ENCODE measurements around the gene ZNF326. TPM values are rescaled to one million over a fixed set of nuclear protein-coding genes. Genes with fewer than 3 reads are reported as not detected.

The ZNF326 gene
- 89.1 TPM for polyA plus RNA-seq (ENCODE audit: insufficient read length)
- long read RNA-seq, donor 1, transcript ZNF326-201 (12 exons, 2,729 nt), result major isoform, 6 of 33 reads
- long read RNA-seq, donor 1, partial matches to known transcripts, result 24 of 33 reads
- long read RNA-seq, donor 1, other reads (novel, unspliced or antisense), result 0 of 33 reads
- long read RNA-seq, donor 2, partial matches to known transcripts, result 29 of 35 reads
- long read RNA-seq, donor 2, other reads (novel, unspliced or antisense), result 0 of 35 reads
- long read RNA-seq, donor 3, partial matches to known transcripts, result 36 of 44 reads
- long read RNA-seq, donor 3, other reads (novel, unspliced or antisense), result 0 of 44 reads
- long read RNA-seq, donor 4, result 0 reads
- long read RNA-seq, donor 5, transcript ZNF326-202 (4 exons, 1,538 nt), result minor isoform, 8 of 61 reads
- long read RNA-seq, donor 5, transcript ZNF326-201 (12 exons, 2,729 nt), result major isoform, 9 of 61 reads
- long read RNA-seq, donor 5, partial matches to known transcripts, result 44 of 61 reads
- long read RNA-seq, donor 5, other reads (novel, unspliced or antisense), result 0 of 61 reads
- long read RNA-seq, donor 6, transcript ZNF326-201 (12 exons, 2,729 nt), result major isoform, 5 of 15 reads
- long read RNA-seq, donor 6, partial matches to known transcripts, result 8 of 15 reads
- long read RNA-seq, donor 6, other reads (novel, unspliced or antisense), result 0 of 15 reads
- long read RNA-seq, donor 7, transcript ZNF326-202 (4 exons, 1,538 nt), result major isoform, 5 of 58 reads
- long read RNA-seq, donor 7, partial matches to known transcripts, result 49 of 58 reads
- long read RNA-seq, donor 7, other reads (novel, unspliced or antisense), result 0 of 58 reads
- long read RNA-seq, donor 8, partial matches to known transcripts, result 0 of 5 reads
- long read RNA-seq, donor 8, other reads (novel, unspliced or antisense), result 0 of 5 reads

GRCh38 chr1:89994805-89995597, at the start of gene ZNF326:
Gene ZNF326, plus strand, starts transcription at chr1:89995110. Its CDS starts 148 bp downstream, at chr1:89995258.
- DNase-seq, result peak; percentile 95

- DNase-seq, result no peak
Measured at GRCh38 chr1:89945852-89946476, 48.9 kb upstream of the ZNF326 start.

GRCh38 chr1:89946532-89946931, 48.4 kb upstream of the ZNF326 start:
- no peak for DNase-seq

- no peak for DNase-seq
Measured at GRCh38 chr1:89948722-89949345, 46.1 kb upstream of the ZNF326 start.

DNA sequence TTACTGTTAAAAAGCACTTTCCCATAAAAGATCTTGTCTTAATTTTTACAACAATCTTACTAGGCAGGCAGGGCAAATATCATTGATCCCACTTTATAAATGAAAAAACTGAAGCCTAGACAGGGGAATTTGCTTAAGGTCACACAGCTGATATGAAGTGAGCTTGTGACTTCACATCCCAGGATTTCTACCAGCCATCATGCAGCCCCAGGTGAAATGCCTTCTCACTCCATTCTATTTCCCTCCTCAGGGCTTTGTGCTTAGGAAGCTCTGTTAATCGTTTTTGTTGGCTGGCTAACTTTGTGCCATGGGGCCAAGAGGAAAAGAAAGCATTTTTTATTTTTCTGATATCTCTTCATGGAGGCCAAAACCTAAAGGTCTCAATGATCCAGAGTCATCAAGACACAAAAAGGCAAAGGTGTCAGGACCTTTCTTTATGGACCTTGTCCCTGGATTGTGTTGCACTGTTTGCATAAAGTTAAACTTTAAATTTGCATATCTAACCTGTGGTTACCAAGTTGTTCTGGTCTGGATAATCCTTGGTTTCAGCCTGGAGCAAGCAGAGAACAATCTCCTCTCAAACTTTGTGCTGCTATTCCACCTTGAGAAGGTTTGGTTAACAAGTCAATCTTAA, 44.8 kb upstream of the ZNF326 start:
- DNase-seq, result no peak

- no peak for DNase-seq
Measured at GRCh38 chr1:89950703-89951102, 44.2 kb upstream of the ZNF326 start.

DNA sequence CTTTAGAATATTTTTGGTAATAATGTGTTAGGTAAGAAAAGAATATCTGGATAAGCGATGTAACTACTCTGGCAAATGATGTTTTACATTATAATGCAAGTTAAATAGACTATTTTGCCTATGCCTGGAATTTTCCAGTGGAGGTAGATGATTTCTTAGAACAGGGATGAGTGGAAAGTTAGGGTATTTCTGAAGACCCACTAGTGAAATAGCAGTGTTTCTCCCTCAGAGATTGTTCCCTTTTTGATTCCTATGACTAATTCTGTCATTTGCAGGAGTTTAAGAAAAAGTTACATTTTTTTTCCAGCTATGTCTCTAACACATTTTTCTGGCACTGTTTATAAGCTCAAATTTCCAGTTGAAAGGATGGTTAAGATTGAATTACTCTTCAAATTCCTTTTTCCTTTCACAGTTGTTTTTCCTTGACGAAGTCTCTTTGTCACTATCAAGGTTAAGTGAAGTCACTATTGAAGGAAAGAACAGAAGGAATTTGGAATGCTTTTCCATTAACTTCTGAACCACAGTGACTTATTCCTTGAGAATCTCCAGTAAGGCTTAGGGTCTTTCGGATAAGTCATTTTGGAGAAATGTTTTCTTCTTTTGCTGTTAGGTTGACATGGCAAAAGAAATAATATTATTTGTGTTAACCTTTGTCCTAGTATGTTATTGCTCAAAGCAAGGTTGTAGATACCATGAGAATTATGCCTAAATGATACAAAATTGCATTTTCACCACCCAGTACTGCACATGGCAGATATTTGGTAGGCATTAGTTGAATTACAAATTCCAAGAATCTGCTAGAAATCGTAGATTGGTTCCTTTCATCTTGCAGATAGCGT, 42.9 kb upstream of the ZNF326 start:
- no peak for DNase-seq

DNA sequence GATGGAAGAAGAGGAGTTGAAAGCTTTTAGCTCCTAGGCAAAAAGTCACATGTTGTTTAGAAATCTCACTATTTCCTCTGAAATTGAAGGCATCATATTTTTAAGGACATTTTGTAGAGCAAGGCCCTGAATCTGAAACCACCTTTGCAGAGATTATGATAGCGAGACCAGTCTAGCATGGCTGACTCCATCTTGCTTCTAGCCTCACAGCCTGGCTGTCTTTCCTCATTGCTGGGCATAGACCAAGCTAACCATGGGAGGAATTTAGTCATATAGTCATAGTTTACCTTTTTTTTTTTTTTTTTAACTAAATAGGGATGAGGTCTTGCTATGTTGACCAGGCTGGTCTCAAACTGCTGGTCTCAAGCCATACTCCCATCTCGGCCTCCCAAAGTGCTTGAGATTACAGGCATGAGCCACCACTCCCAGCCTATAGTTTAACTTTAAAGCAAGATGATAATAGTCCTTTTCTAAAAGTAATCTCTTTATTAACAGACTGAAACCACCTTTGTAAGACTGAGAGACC, 42.2 kb upstream of the ZNF326 start:
- DNase-seq, result no peak

DNA sequence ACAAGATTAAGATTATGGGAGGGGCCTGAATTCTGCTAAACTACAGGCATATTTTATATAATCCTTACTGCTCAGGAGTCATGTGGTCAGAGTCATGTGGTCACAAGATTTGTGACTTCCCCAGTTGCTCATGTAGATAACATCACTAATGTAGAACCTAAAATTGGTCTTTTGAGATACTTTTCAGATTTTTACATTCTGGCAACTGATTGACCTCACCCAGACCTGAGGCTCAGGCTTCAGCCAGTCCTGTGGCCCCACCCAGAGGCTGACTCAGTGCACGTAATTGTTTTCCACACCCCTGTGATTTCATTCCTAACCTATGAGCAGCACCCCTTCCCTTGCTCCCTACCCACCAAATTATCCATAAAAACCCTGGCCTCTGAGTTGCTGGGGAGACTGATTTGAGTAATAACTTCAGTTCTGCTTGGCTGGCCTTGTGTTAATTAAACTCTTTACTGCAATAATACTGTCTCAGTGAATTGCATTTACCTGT, 41.7 kb upstream of the ZNF326 start:
- DNase-seq, result peak; percentile 53

DNA sequence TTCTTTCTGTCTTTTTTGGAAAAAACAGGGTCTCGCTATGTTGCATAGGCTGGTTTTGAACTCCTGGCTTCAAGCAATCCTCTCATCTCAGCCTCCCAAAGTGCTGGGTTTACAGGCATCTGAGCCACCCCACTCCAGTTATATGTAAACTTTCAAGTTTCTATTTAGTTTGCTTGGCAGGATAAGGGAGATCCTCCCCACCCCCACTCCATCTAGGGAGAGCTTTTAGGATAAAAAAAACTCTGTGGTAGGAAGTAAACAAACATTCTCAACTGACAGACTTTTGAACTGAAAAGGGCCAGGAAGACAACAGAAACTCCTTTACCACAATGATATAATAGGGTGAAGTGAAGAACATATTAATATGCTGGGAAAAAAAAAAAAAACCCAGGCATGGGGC, 41.0 kb upstream of the ZNF326 start:
- no peak for DNase-seq

GRCh38 chr1:89954401-89954800, 40.5 kb upstream of the ZNF326 start:
- DNase-seq, result no peak

DNA sequence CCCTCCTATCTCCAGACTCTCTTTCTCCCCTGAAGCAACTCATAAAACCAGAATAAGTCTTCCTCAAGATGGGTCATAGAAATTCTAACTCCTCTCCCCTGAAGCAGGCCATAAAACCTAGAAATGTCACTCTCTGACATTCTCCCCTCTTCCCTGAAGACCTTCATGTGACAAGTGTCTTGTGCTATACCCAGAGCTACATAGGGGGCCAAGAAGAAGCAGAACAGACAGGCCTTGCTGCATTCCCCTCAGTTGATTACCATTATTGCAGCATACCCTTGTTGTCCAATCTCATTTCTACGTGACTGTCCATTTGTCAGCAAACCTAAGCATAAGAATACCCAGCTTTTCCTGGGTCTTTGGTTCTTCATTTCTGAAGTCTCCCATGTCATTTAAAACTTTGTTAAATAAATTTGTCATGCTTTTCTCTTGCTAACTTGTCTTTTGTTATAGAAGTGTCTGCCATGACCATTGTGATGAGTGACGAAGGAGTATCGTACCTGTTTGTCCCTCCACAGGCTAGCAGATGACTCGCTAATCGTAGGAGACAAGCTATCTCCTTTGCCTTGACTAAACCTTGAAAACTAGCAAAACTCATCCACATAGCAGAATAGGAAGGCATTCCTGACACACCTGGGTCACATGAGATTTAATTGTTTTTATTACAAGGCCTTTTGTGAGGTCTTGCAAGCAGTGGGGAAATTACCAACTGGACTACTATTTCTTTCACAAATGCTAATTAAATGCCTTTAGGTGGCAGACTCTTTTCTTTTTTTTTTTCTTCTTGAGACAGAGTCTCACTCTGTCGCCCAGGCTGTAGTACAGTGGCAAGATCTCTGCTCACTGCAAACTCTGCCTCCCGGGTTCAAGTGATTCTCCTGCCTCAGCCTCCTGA, 39.4 kb upstream of the ZNF326 start:
- no peak for DNase-seq

DNA sequence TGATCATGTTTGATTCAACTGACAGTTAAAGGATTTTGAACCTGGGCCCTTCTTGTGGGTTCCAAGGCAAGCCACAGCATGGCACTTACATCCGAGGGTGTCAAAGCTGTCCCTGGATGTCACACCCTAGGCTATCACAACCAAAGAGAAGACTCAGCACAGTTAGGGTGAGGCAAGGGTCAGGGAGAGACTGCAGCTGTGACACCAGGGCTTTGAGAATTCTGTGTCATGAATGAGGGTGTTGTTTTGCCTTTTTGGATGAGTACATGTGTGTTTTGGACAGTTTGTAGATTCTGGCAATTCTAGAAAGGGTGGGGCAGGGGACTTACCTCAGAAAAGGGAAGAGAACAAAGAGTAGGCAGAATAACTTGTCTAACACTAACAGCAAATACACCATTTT, 37.8 kb upstream of the ZNF326 start:
- no peak for DNase-seq

DNA sequence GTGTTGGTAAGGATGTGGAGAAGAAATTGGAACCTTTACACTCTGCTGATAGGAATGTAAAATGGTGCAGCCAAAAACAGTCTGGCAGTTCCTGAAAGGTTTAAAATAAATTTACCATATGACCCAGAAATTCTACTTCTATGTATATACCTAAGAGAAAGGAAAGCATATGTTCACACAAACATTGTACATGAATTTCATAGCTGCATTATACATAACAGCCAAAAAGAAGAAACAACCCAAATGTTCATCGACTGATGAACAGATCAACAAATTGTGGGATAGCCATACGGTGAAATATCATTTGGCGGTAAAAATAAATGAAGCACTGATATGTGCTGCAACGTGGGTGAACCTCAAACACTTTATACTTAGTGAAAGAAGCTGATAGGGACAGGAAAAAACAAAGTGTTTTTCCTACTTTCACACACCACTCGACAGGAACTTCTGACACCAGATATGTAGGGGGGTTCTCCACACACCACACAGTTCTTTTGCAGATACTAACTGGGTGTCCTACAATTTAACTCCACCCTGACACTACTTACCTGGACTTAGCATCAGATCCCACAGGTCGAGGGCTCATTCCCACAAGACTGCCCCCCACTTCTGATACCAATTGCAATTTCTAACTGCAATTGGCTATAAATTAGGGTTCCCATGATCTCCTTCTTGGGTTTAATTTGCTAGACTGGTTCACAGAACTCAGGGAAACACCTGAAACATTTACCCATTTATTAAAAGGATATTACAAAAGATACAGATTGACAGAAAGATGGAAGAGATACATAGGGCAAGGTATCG, 35.9 kb upstream of the ZNF326 start:
- DNase-seq, result no peak

DNA sequence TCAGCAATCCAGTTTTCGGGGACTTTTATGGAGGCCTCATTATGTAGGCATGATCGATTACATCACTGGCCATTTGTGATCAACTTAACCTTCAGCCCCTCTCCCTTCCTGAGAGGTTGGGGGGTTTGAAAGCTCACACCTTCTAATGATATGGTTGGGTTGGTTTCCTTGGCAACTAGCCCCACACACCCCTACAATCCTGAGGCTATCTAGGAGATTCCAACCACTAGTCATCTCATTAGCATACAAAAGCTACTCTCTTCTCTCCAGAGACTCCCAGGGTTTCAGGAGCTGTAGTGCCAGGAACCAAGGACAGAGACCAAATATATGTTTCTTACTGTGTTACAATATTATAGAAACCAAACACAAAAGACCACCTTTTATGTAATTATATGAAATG, 35.2 kb upstream of the ZNF326 start:
- no peak for DNase-seq

DNA sequence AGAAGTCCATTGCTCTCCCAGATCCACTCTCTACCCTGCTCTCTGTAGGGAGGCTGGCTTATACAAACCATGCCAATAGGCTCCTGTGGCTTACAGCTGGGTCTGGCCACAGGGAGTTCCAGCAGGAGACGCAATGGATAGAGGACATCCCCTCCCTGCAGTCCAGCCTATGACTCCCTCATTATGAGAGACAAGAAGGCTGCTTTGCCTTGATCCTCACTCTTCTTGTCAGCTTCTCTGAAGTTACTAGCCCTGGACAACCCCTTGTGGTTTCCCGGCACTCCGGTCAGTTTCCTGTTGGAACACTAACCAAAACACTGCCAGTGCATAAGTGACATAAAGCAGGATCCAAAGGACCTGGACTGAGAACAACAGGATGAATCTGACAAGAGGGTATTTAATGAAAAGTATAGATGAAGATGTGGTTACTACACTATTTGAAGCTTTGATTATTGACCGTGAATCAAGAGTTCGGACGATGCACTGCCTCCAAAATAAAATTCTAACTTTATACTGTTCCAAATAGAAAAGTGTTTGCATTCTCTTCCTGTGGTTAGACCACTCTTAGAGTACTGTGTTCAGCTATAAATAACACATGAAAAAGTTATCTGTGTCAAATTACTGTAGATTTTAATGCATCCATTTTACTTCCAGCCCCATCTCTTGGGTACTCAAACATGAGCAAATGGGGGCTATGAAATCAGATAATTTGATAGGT, 32.7 kb upstream of the ZNF326 start:
- no peak for DNase-seq

GRCh38 chr1:89962742-89963075, 32.2 kb upstream of the ZNF326 start:
- DNase-seq, result no peak
